ENCODE data around the gene PRKG2.
"Not testable (repeated sequence)": the region's sequence is repeated elsewhere in the genome, so short reads cannot be mapped to it uniquely, and the experiment has no call there.

Gene PRKG2, protein sequence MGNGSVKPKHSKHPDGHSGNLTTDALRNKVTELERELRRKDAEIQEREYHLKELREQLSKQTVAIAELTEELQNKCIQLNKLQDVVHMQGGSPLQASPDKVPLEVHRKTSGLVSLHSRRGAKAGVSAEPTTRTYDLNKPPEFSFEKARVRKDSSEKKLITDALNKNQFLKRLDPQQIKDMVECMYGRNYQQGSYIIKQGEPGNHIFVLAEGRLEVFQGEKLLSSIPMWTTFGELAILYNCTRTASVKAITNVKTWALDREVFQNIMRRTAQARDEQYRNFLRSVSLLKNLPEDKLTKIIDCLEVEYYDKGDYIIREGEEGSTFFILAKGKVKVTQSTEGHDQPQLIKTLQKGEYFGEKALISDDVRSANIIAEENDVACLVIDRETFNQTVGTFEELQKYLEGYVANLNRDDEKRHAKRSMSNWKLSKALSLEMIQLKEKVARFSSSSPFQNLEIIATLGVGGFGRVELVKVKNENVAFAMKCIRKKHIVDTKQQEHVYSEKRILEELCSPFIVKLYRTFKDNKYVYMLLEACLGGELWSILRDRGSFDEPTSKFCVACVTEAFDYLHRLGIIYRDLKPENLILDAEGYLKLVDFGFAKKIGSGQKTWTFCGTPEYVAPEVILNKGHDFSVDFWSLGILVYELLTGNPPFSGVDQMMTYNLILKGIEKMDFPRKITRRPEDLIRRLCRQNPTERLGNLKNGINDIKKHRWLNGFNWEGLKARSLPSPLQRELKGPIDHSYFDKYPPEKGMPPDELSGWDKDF

DNA sequence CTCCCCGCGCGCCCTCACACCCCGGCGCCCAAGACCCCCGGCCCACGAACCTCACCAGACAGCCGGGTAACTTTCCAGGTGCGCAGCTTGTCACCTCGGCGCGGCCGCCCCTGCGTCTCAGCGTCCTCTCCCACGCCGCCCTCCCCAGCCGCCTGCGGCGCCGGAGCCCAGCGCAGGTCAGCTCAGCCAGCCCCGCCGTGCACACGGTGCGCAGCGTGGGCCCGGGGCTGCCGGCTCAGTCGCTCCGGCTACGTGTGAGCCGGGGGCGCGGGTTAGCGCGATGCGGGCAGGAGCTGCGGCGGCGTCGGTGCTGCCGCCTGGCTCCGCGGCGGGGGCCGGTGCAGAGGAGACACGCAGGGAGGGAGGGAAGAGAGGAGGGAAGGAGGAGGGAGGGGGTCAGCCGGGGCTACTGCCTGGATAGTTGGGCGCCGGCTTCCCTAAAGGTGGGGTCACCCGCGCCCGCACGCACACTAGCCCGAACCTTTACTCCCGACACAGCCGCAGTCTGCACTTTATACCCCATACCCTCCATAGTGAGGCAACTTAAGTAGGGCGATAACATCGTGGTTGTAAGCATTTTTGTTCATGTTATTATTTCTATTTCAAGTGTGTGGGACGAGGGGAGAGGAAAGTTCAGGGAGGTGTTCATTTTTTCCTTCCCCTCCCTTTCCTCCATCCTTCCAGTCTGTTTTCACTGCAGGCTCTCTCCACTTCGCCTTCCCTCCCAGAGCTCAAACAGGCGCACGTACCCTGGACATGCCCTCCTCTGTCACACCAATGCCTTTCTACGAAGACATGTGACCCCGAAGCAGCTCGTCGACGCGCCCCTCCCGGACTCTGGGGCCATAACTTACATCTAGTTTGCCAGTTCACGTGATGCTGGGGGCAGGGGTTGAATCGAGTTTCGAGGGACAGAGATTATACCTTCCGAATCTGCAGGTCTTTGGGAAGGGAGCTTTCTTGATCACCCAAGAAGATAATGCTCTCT is at the start of gene PRKG2:
Gene PRKG2 (minus strand): TSS at position 342 of the 988 bp plus-strand sequence. CDS start 10,175 bp downstream, outside the sequence.
- no peak for FAIRE-seq

DNA sequence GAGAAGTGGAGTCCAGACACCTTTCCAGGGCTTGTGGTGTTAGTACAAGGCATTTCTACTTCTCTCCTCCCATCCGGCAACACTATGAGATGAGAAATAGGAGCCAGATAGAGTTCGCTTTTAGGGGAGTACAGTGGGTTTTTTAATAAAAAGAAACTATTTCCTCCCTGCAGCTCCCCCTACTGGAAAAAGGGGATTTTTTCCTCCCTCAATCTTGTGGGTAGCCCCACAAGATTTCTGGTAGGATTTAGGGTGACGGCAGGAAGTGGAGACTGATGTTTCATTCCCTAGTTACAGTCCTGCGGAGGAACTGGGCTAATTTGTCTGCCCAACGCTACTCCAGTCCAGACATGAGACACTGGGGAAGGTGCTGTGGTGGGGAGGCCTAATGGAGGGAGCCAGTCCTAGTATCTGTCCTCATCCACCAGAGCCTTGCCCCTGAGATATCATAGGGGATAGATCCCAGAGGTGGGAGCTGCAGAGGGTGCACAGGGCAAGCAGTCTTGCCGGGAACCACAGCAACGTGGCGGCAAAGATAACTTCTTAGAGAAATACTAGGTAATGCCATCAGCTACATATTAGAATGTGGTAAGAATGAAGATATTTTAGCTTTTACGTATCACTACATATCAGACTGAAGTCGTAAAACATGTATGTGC is 45.5 kb upstream of the PRKG2 start:
- no peak for FAIRE-seq

DNA sequence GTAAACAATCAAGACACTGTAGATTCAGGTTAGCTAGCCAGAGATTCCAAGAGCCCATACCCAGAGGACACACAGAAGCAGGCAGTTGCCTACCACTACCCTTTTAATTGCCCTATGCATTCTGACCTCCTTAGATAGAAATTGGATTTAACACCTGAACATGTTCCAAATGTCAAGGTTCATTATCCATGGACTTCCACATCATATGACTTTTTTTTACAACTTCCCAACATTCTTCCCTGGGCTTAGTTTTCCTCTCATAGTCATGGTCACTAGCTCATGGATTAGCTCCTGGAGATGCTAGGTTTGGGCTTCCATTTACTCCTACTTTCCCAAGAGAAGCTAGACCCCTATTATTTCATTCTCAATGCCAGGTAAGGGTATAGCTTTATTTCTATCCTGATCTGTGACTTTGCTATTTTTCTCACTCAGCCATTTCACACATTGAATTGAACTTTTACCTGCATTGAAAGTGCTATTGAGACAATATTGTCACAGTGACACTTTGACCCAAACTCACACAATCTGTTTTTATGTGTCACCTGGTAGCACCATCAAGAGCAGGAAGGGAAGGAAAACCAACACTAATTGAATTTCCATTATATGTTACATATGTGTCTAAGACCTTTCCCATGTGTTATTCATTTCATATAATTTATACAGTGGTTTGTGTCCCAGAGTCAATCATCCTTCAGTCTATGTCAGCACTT is 44.0 kb upstream of the PRKG2 start:
- FAIRE-seq, result no peak

DNA sequence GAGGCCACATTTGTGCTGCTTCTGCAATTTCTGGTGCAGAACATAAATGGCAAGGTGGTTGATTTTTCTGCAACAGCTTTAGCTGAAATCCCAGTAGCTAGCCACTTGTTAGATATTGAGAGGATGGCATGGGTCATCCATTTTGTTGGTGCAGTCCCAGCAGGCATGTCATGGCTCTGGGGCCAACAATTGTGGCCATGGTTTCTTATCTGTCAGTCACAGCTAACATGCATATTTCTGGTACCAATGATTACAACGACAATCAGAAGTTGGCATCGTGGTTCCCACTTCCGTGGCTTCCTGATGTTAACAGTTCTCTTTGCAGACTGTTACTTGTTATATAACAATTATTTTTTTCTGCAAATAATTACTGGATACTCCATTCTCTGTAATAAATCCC is 42.8 kb upstream of the PRKG2 start:
- FAIRE-seq, result no peak

DNA sequence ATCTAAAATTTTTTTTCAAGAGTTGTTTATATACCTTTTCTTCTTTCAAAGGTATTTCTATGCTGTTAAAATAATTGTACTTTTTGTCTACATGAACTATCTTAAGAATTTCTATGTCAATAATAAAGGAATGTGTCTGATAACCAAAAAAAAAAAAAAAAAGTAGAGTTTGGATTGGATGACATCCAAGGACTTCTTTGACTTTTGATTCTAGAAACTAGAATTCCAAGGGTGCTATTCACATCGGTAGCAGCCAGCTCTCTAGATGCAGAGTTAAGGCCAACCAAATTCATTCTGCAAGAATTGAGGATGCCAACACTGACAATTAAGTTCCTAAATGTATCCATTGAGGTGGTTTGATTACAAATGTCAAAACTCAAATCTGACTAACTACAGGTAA is 42.0 kb upstream of the PRKG2 start:
- no peak for FAIRE-seq

DNA sequence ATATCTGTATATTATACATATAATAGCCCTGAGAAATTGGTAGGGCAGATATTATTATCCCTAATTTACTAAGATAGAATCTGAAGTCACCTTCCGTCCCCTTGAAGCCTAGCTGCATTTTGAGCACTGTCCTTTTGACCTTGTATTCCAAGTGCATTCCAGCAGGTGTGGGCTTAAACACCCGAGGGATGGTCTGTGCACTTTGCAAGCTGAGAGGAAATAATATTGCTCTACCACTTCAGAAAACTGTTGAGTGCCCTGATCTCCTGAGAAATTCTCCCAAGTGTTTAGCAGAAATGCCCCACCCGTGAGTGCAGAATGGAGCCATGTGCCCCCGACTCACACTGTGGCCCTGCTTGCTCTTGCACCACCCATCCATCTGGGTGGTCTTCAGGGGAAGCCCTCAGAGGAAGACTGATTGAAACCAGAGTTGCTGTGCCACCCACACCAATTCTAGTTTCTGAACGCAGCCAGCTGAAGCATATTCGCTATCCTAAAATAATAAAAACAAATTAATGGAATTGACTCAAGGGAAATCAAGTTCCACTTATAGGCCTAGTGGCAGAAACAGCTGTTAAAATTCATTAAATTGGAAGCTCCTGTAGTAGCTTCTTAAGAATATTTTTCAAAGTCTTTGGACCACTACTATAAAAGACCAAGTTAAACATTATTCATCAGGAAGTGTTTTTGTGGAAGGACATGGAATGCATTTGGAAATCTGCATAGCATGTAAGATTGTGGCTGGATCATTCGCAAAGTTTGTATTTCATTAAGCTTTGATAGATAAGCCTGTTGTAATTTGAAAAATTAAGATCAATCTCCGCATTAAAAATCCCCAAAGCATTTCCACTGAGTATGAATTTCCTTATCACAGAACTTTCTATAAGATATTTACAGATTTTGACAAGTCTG is 41.3 kb upstream of the PRKG2 start:
- FAIRE-seq, result no peak

- no peak for FAIRE-seq
These were observed 40.5 kb upstream of the PRKG2 start for GRCh38 chr4:81255524-81255923.

GRCh38 chr4:81250430-81250829 is 35.4 kb upstream of the PRKG2 start:
- no peak for FAIRE-seq

- FAIRE-seq, result no peak
These were observed 30.4 kb upstream of the PRKG2 start for GRCh38 chr4:81245218-81246009.

DNA sequence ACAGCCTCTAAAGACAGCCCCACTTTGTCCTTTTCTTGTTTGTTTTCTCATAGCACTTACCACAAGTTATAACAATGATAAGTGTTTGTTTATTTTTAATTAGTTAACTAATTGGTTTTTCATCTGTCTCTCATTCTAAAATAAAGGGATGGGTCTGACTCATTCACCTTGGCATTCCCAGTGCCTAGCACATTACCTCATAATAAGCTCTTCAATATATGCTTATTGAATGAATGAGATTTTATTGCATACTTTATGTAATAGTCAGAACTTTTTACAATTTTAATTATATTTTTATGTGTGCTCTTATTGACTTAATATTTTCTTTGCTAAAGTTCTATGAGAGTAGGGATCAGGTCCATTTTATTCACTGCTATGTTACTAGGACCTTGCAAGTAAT is 22.8 kb upstream of the PRKG2 start:
- no peak for FAIRE-seq

DNA sequence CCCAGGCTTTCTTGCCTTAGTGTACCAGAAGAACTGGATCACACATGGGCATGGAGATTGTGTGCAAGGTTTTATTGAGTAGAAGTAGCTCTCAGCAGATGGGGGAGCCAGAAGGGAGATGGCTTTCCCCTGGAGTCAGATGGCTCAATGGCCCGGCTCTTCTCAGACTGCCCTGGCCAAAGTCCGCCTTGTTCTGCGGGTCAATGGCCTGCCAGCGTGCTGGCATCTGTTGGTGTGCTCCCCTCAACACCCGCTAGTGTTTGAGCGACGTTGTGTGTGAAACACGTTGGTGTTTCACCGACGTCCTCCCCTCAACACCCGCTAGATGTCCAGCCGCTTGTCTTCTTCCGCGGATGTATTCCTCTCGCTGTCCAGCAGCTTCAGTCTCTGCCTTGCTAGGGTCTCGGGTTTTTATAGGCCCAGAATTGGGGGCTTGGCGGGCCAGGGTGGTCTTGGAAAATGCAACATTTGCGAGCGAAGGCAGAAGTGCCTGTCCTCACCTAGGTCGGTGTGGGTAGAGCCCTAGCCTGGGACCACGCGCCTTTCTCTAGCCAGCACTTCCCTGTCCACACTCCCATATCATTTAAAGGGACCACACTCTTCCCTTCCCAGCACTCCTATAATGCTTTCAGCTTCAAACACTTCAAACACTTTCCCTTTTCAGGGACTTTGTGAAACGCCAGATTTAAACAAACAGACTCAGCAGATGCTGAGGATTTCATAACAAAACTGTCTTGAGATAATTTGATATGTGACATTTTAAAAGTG is 21.1 kb upstream of the PRKG2 start:
- FAIRE-seq, result no peak

GRCh38 chr4:81227968-81228367 is 12.9 kb upstream of the PRKG2 start:
- FAIRE-seq, result no peak

GRCh38 chr4:81227138-81227537 is 12.1 kb upstream of the PRKG2 start:
- FAIRE-seq, result no peak

GRCh38 chr4:81225252-81225651 is 10.2 kb upstream of the PRKG2 start:
- FAIRE-seq, result no peak

DNA sequence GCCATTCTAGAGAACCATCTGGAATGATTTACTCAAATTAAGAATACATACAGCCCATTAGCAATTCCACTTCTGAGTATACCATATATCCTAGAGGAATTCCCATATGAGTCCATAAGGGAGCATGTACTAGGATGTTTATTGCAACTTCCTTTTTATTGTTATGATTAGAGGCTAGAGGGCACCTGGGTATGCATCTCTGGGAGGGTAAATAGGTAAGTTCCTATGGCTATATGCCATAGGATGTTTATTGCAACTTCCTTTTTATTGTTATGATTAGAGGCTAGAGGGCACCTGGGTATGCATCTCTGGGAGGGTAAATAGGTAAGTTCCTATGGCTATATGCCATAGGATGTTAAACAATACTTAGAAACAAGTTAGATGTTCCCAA is 7.1 kb upstream of the PRKG2 start:
- FAIRE-seq, result not testable (repeated sequence)

GRCh38 chr4:81221303-81222081 is 6.5 kb upstream of the PRKG2 start:
- no peak for FAIRE-seq

- FAIRE-seq, result no peak
These were observed 5.2 kb upstream of the PRKG2 start for GRCh38 chr4:81220271-81220670.

DNA sequence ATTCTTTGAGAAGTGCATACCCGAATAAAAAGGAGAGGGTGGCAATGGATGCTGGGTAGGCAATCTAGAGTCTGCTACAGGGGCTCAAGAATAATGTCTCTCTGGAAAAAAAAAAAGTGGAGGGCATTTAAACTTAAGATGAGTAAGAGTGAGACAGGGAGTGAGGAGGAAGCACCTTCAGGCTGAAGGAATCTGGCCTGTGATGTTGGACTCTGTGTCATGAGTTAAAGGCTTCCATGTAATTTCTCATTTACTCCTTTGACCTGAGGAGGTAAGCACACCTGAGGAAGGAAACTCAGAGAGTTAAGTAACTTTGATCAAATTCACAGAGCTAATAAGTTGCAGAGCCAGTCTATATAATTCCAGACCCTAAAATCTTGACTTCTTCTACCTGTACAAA is 3.2 kb upstream of the PRKG2 start:
- no peak for FAIRE-seq
